Dendritic cell treated with granulocyte-macrophage colony-stimulating factor and Interleukin-4, amounts not matched to agents 40 ng/mL and 50 ng/mL, for 4 days (primary cell): ENCODE measurements around the gene SOX10.

Source experiments
- H3K27ac Mint-ChIP-seq: one replicate; pipeline ENCODE4 v1.8.0; 2022; ENCODE audit warnings: mild to moderate bottlenecking, mixed read lengths
- H3K27me3 Mint-ChIP-seq: one replicate; pipeline ENCODE4 v1.8.0; 2022; ENCODE audit warnings: mild to moderate bottlenecking, mixed read lengths
- H3K36me3 Mint-ChIP-seq: one replicate; pipeline ENCODE4 v1.8.0; 2022; ENCODE audit warnings: low read depth, mixed read lengths
- H3K4me1 Mint-ChIP-seq: one replicate; pipeline ENCODE4 v1.8.0; 2022; ENCODE audit warnings: low read depth, mixed read lengths
- H3K4me3 Mint-ChIP-seq: one replicate; pipeline ENCODE4 v1.8.0; 2022; ENCODE audit warnings: mild to moderate bottlenecking, moderate library complexity, mixed read lengths
- H3K9me3 Mint-ChIP-seq: one replicate; pipeline ENCODE4 v1.8.0; 2022; ENCODE audit warnings: mixed read lengths
- intact Hi-C: fragments of 100-400 bp; cut with micrococcal nuclease; formaldehyde crosslinking; loops from one replicate; pipeline ENCODE4 v1.15.0; 2022

SOX10 gene

GRCh38 chr22:37999236-37999635 is 14.9 kb upstream of the SOX10 start:
- H3K27ac Mint-ChIP-seq: no peak overlapping the region

GRCh38 chr22:37998543-37998942 is 14.2 kb upstream of the SOX10 start:
- intact Hi-C loops: no loop called here
- H3K27ac Mint-ChIP-seq: no peak overlapping the region
- H3K4me1 Mint-ChIP-seq: peaks cover 13% of the 10 kb centered on the region
- no peaks in the 10 kb centered on the region for H3K36me3 Mint-ChIP-seq
- H3K9me3 Mint-ChIP-seq: no peaks in the 10 kb centered on the region
- H3K27me3 Mint-ChIP-seq: peaks cover 7% of the 10 kb centered on the region
- no peak overlapping the region for H3K4me3 Mint-ChIP-seq

More at GRCh38 chr22:37999236-37999635, 14.9 kb upstream of the SOX10 start:
- intact Hi-C loops: no loop called here
- Mint-ChIP-seq H3K4me3 (no peak overlapping the region), H3K9me3 (no peaks in the 10 kb centered on the region), H3K36me3 (no peaks in the 10 kb centered on the region), H3K27me3 (peaks cover 7% of the 10 kb centered on the region), H3K4me1 (peaks cover 13% of the 10 kb centered on the region)

- no peak overlapping the region for H3K4me3 Mint-ChIP-seq
- peaks cover 22% of the 10 kb centered on the region for H3K4me1 Mint-ChIP-seq
- no peaks in the 10 kb centered on the region for H3K36me3 Mint-ChIP-seq
- no peaks in the 10 kb centered on the region for H3K9me3 Mint-ChIP-seq
- H3K27me3 Mint-ChIP-seq: peaks cover 7% of the 10 kb centered on the region
- intact Hi-C loops: no loop called here
- no peak overlapping the region for H3K27ac Mint-ChIP-seq
These were observed 12.3 kb upstream of the SOX10 start for GRCh38 chr22:37996515-37997246.

GRCh38 chr22:37996079-37996478 is 11.7 kb upstream of the SOX10 start:
- H3K27ac Mint-ChIP-seq: no peak overlapping the region
- no peaks in the 10 kb centered on the region for H3K9me3 Mint-ChIP-seq
- H3K36me3 Mint-ChIP-seq: no peaks in the 10 kb centered on the region
- no peak overlapping the region for H3K4me3 Mint-ChIP-seq
- intact Hi-C loops: no loop called here
- H3K27me3 Mint-ChIP-seq: peaks cover 9% of the 10 kb centered on the region
- peaks cover 22% of the 10 kb centered on the region for H3K4me1 Mint-ChIP-seq

GRCh38 chr22:37995460-37995859 is 11.1 kb upstream of the SOX10 start:
- intact Hi-C loops: no loop called here
- Mint-ChIP-seq H3K9me3 (no peaks in the 10 kb centered on the region), H3K4me1 (peaks cover 22% of the 10 kb centered on the region), H3K27me3 (peaks cover 9% of the 10 kb centered on the region), H3K4me3 (no peak overlapping the region), H3K36me3 (no peaks in the 10 kb centered on the region), H3K27ac (no peak overlapping the region)

GRCh38 chr22:37994982-37995381 is 10.6 kb upstream of the SOX10 start:
- Mint-ChIP-seq H3K4me3 (no peak overlapping the region), H3K9me3 (no peaks in the 10 kb centered on the region), H3K27ac (no peak overlapping the region), H3K36me3 (no peaks in the 10 kb centered on the region), H3K27me3 (peaks cover 5% of the 10 kb centered on the region), H3K4me1 (peaks cover 19% of the 10 kb centered on the region)
- intact Hi-C loops: no loop called here

- peaks cover 16% of the 10 kb centered on the region for H3K4me1 Mint-ChIP-seq
- no peaks in the 10 kb centered on the region for H3K9me3 Mint-ChIP-seq
- no peaks in the 10 kb centered on the region for H3K36me3 Mint-ChIP-seq
- H3K4me3 Mint-ChIP-seq: no peak overlapping the region
- H3K27ac Mint-ChIP-seq: no peak overlapping the region
- intact Hi-C loops: no loop called here
- H3K27me3 Mint-ChIP-seq: peaks cover 5% of the 10 kb centered on the region
These were observed 9.7 kb upstream of the SOX10 start for GRCh38 chr22:37994049-37994448.

GRCh38 chr22:37991731-37992442 is 7.5 kb upstream of the SOX10 start:
- Mint-ChIP-seq H3K4me1 (peaks cover 16% of the 10 kb centered on the region), H3K27ac (no peak overlapping the region), H3K27me3 (peaks cover 1% of the 10 kb centered on the region), H3K9me3 (no peaks in the 10 kb centered on the region), H3K4me3 (no peak overlapping the region), H3K36me3 (no peaks in the 10 kb centered on the region)
- intact Hi-C loops: no loop called here

- no peak overlapping the region for H3K27ac Mint-ChIP-seq
- peaks cover 1% of the 10 kb centered on the region for H3K27me3 Mint-ChIP-seq
- no peaks in the 10 kb centered on the region for H3K36me3 Mint-ChIP-seq
- intact Hi-C loops: no loop called here
- peaks cover 9% of the 10 kb centered on the region for H3K4me1 Mint-ChIP-seq
- H3K9me3 Mint-ChIP-seq: no peaks in the 10 kb centered on the region
- H3K4me3 Mint-ChIP-seq: no peak overlapping the region
These were observed 6.5 kb upstream of the SOX10 start for GRCh38 chr22:37990862-37991261.

GRCh38 chr22:37990301-37990700 is 5.9 kb upstream of the SOX10 start:
- Mint-ChIP-seq H3K36me3 (no peaks in the 10 kb centered on the region), H3K27me3 (peaks cover 1% of the 10 kb centered on the region), H3K4me1 (peaks cover 9% of the 10 kb centered on the region), H3K9me3 (no peaks in the 10 kb centered on the region), H3K4me3 (no peak overlapping the region), H3K27ac (no peak overlapping the region)
- intact Hi-C loops: no loop called here

- intact Hi-C loops: no loop called here
These were observed 5.0 kb upstream of the SOX10 start for GRCh38 chr22:37989146-37990045.

GRCh38 chr22:37986371-37986770 is 2.0 kb upstream of the SOX10 start:
- no peak overlapping the region for H3K4me3 Mint-ChIP-seq

More at GRCh38 chr22:37989146-37990045, 5.0 kb upstream of the SOX10 start:
- peaks cover 9% of the 10 kb centered on the region for H3K4me1 Mint-ChIP-seq
- H3K9me3 Mint-ChIP-seq: no peaks in the 10 kb centered on the region
- peaks cover 1% of the 10 kb centered on the region for H3K27me3 Mint-ChIP-seq
- H3K4me3 Mint-ChIP-seq: no peak overlapping the region
- no peaks in the 10 kb centered on the region for H3K36me3 Mint-ChIP-seq
- no peak overlapping the region for H3K27ac Mint-ChIP-seq

GRCh38 chr22:37985751-37986281 is 1.5 kb upstream of the SOX10 start:
- H3K27ac Mint-ChIP-seq: no peak overlapping the region
- H3K4me3 Mint-ChIP-seq: no peak overlapping the region
- H3K4me1 Mint-ChIP-seq: peaks cover 9% of the 10 kb centered on the region
- H3K36me3 Mint-ChIP-seq: no peaks in the 10 kb centered on the region
- H3K9me3 Mint-ChIP-seq: no peaks in the 10 kb centered on the region
- H3K27me3 Mint-ChIP-seq: no peaks in the 10 kb centered on the region
- intact Hi-C loops: no loop called here

More at GRCh38 chr22:37986371-37986770, 2.0 kb upstream of the SOX10 start:
- Mint-ChIP-seq H3K27me3 (no peaks in the 10 kb centered on the region), H3K27ac (no peak overlapping the region), H3K4me1 (peaks cover 9% of the 10 kb centered on the region), H3K36me3 (no peaks in the 10 kb centered on the region), H3K9me3 (no peaks in the 10 kb centered on the region)
- intact Hi-C loops: no loop called here
